Upper lobe of left lung (tissue), 4 donors: ENCODE results near the gene UGT2B10.

Source experiments
- CTCF ChIP-seq, 6 experiments: fragments of 450-650 bp in 4 of 6; fragments of 200-600 bp in 2 of 6; sonication (generic) in 2 of 6; IDR thresholded peaks; one replicate each; pipeline ENCODE4 v1.5.1; 2016 to 2019; ENCODE audit warnings: antibody characterized with exemption in 6 of 6
- EP300 ChIP-seq, 4 donors: sonication (generic); formaldehyde crosslinking; IDR thresholded peaks; one replicate each; pipeline ENCODE4 v1.5.1; 2017; ENCODE audit warnings: antibody characterized with exemption in 4 of 4, control low read depth in 2 of 4

- TF ChIP-seq CTCF (IDR thresholded peaks at IDR 0.05) (no peak), EP300 (IDR thresholded peaks at IDR 0.05) (no peak)
Measured at GRCh38 chr4:68797048-68797447, 18.7 kb upstream of the UGT2B10 start.
